A673 (cell line): ENCODE results near the gene KIRREL3. TPM values are rescaled to one million over a fixed set of nuclear protein-coding genes. Genes with fewer than 3 reads are reported as not detected.

Experiments used
- BruUV-seq: library from RNA; stranded (reverse); fragments of 400-500 nt; replicated peaks from 2 replicates; lab custom pipeline; 2021; lab: Mats Ljungman, UMichigan
- CTCF ChIA-PET: fragments of 300-600 bp; sonication (Branson Sonifier 250); formaldehyde crosslinking; loops from one replicate; lab custom pipeline; 2022; ENCODE audit warnings: antibody characterized with exemption; lab: Charles Lee
- POLR2A ChIA-PET: fragments of 300-600 bp; sonication (Branson Sonifier 250); formaldehyde crosslinking; loops from one replicate; lab custom pipeline; 2022; ENCODE audit warnings: antibody characterized with exemption; ENCODE audit not compliant: low non-redundant PET; lab: Charles Lee
- DNase-seq: peaks from one replicate; pipeline ENCODE4 v3.0.0-alpha.2; 2015; ENCODE audit warnings: low spot score
- H3K27ac ChIP-seq: fragments of 200-600 bp; sonication (generic); 2 replicates; pipeline ENCODE4 v1.5.1; 2016; ENCODE audit warnings: mixed run types, low read depth, mild to moderate bottlenecking, mixed read lengths, antibody characterized with exemption, low read length; ENCODE audit not compliant: poor library complexity, severe bottlenecking
- H3K27me3 ChIP-seq: fragments of 200-600 bp; sonication (generic); replicated peaks from 2 replicates; pipeline ENCODE4 v1.6.1; 2017; ENCODE audit warnings: mixed run types, low read depth, mild to moderate bottlenecking, mixed read lengths, antibody characterized with exemption, low read length; ENCODE audit not compliant: insufficient read depth, poor library complexity
- H3K36me3 ChIP-seq: fragments of 200-600 bp; sonication (generic); 2 replicates; pipeline ENCODE4 v1.6.1; 2016; ENCODE audit warnings: mixed run types, mild to moderate bottlenecking, mixed read lengths, antibody characterized with exemption, low read length; ENCODE audit not compliant: insufficient read depth, poor library complexity, severe bottlenecking
- H3K4me1 ChIP-seq: fragments of 200-600 bp; sonication (generic); 2 replicates; pipeline ENCODE4 v1.6.1; 2017; ENCODE audit warnings: mixed run types, mild to moderate bottlenecking, mixed read lengths, antibody characterized with exemption, low read length; ENCODE audit not compliant: insufficient read depth, poor library complexity, severe bottlenecking
- H3K4me3 ChIP-seq: fragments of 200-600 bp; sonication (generic); 2 replicates; pipeline ENCODE4 v1.5.1; 2016; ENCODE audit warnings: low read depth, mixed run types, mild to moderate bottlenecking, mixed read lengths, low read length; ENCODE audit not compliant: poor library complexity, severe bottlenecking
- H3K9me3 ChIP-seq: fragments of 200-600 bp; sonication (generic); 2 replicates; pipeline ENCODE4 v1.6.1; 2016; ENCODE audit warnings: mixed run types, low read depth, mild to moderate bottlenecking, mixed read lengths, antibody characterized with exemption, low read length; ENCODE audit not compliant: poor library complexity, severe bottlenecking
- EZH2 ChIP-seq: fragments of 200-600 bp; sonication (generic); IDR thresholded peaks from 2 replicates; pipeline ENCODE4 v1.6.1; 2017; ENCODE audit warnings: borderline replicate concordance, low read depth, mild to moderate bottlenecking, mixed read lengths, antibody characterized with exemption, low read length; ENCODE audit not compliant: poor library complexity, severe bottlenecking
- intact Hi-C: fragments of 100-400 bp; cut with micrococcal nuclease; formaldehyde crosslinking; loops from one replicate; pipeline ENCODE4 v1.10.0; 2022; ENCODE audit not compliant: unreplicated experiment
- total RNA-seq: library from RNA; stranded (reverse); gene quantifications from 2 replicates; pipeline ENCODE4 v1.2.3, GENCODE V29; 2021
- TF ChIP-seq, protein P1 (sequence below): fragments of 300-800, 200-600 bp; sonication (generic); conservative IDR thresholded peaks from 2 replicates; pipeline ENCODE4 v1.5.1; 2017; ENCODE audit warnings: low read depth, mild to moderate bottlenecking, antibody characterized with exemption, low read length, moderate library complexity, mixed read lengths

KIRREL3 gene
- total RNA-seq, 1 experiment from 2014 or later = not detected

DNA sequence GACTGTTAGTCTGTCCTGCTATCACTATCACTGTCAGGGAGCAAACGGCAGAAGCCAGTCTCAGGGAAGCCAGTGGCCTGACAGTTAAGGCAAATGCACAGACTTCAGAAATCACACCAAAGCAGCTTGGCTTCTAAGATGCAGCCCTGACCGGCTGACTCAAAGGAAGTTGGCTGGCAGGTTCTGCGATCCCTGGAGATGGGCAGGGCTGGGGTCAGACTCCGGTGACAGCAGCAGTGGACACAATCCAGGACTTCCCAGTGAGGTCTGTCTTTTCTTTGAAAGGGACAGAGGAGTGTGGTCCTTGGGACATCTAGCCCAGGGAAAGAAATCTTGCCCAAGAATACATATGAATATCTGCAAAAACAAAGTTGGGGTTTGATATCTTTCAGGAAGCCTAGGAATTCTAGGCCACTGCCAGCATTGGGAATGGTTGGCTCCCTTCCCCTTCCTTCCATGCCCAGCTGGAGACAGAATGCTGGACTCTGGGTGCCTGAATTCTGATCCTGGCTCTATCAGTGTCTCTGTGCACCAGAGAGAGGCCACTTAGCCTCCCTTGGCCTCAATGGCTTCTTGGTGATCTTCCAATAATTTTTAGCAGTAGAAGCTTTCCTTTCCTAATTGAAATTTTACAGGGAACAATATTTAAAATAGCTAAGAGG is 108.9 kb downstream of the KIRREL3 start:
- no peaks in the 10 kb centered on the region for H3K4me1 ChIP-seq
- no peaks in the 10 kb centered on the region for H3K9me3 ChIP-seq
- CTCF ChIA-PET = no interaction called here
- H3K36me3 ChIP-seq = no peaks in the 10 kb centered on the region
- no peak for TF ChIP-seq EZH2
- TF ChIP-seq, protein P1, sequence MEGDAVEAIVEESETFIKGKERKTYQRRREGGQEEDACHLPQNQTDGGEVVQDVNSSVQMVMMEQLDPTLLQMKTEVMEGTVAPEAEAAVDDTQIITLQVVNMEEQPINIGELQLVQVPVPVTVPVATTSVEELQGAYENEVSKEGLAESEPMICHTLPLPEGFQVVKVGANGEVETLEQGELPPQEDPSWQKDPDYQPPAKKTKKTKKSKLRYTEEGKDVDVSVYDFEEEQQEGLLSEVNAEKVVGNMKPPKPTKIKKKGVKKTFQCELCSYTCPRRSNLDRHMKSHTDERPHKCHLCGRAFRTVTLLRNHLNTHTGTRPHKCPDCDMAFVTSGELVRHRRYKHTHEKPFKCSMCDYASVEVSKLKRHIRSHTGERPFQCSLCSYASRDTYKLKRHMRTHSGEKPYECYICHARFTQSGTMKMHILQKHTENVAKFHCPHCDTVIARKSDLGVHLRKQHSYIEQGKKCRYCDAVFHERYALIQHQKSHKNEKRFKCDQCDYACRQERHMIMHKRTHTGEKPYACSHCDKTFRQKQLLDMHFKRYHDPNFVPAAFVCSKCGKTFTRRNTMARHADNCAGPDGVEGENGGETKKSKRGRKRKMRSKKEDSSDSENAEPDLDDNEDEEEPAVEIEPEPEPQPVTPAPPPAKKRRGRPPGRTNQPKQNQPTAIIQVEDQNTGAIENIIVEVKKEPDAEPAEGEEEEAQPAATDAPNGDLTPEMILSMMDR = no peak
- BruUV-seq = no TSS peak
- no peaks in the 10 kb centered on the region for H3K27me3 ChIP-seq
- H3K27ac ChIP-seq = no peak overlapping the region
- POLR2A ChIA-PET = no interaction called here
- H3K4me3 ChIP-seq = no peak overlapping the region
- intact Hi-C loops = no loop called here
- no peak for DNase-seq

DNA sequence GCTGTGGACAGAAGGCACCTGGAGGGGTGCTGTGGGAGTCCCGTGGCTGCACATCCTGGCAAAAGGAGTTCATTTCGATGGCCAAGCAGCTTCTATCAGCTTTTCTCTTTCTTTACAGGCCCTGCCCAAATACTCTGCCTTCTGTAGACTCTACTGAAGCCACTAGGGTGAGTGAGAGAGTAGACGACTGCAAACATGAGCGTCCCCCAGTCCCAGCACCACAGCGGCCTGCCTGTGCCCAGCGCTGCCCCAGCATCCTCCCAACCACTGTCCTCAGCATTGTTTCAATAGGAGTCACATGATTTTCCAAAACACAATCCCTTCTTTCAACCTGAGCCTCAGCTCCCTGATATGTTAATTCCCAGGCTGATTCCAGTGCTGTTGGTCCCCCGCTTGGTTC is 110.0 kb downstream of the KIRREL3 start:
- BruUV-seq = no TSS peak

DNA sequence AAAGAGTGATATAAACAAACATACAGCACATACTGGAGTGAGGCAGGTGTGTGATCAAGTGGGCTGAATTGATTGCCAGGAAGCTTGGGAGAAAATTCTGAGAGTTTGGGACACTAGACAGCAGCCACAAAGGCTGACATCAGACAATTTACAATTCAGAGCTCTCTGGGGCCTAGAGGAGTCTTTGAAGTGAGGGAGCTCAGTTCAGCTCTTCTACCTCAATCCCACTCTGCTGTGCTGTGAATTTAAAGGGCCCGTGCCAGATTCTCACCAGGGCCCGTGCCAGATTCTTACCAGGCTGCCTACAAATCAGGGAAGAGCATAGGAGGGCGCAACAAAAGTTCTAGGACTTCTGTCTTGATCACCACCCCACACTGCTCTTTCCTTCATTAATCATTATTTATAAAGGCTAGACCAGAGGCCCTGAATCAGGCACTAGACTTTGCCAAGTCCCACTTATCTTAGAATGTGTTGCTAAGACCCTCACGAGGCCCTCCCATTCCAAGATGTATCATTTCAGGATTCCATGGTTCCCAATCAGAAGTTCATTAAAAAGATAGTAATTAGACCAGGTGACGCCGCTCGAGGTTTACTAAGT is 112.4 kb downstream of the KIRREL3 start:
- TF ChIP-seq, protein P1 = no peak
- BruUV-seq = no TSS peak
- Histone ChIP-seq H3K9me3 (no peaks in the 10 kb centered on the region), H3K4me1 (no peaks in the 10 kb centered on the region), H3K27me3 (no peaks in the 10 kb centered on the region), H3K27ac (no peak overlapping the region), H3K36me3 (no peaks in the 10 kb centered on the region), H3K4me3 (no peak overlapping the region)
- CTCF ChIA-PET = no interaction called here
- intact Hi-C loops = no loop called here
- no peak for DNase-seq
- POLR2A ChIA-PET = no interaction called here

More for the DNA sequence above, 110.0 kb downstream of the KIRREL3 start:
- ChIA-PET CTCF (no interaction called here), POLR2A (no interaction called here)
- no peak overlapping the region for H3K4me3 ChIP-seq
- no peak overlapping the region for H3K27ac ChIP-seq
- H3K4me1 ChIP-seq = no peaks in the 10 kb centered on the region
- intact Hi-C loops = no loop called here
- no peak for DNase-seq
- TF ChIP-seq, protein P1 = no peak
- TF ChIP-seq EZH2 = no peak
- H3K27me3 ChIP-seq = no peaks in the 10 kb centered on the region
- H3K36me3 ChIP-seq = no peaks in the 10 kb centered on the region
- H3K9me3 ChIP-seq = no peaks in the 10 kb centered on the region
